GM12878 (cell line): ENCODE results near the gene DCLRE1C. TPM values are rescaled to one million over a fixed set of nuclear protein-coding genes. Genes with fewer than 3 reads are reported as not detected.

ENCODE experiments used
- ATAC-seq: fragments of 200-7000 bp; cut with Tn5 transposase; 3 replicates; pipeline ENCODE4 v1.9.1; 2020; ENCODE audit warnings: mild to moderate bottlenecking, moderate library complexity
- BruUV-seq: library from RNA; stranded (reverse); fragments of 400-500 nt; replicated peaks from 2 replicates; lab custom pipeline; 2021; lab: Mats Ljungman, UMichigan
- CTCF ChIA-PET: fragments of 300-600 bp; sonication (Branson Sonifier 250); formaldehyde crosslinking; extraction: SDS; loops from one replicate; lab custom pipeline; 2021; ENCODE audit warnings: inconsistent platforms; lab: Yijun Ruan, JAX
- POLR2A ChIA-PET: fragments of 350-600 bp; formaldehyde crosslinking; extraction: SDS; loops from one replicate; lab custom pipeline; 2021; ENCODE audit warnings: inconsistent platforms; lab: Charles Lee
- RAD21 ChIA-PET: fragments of 300-600 bp; sonication (Branson Sonifier 250); formaldehyde crosslinking; loops from one replicate; lab custom pipeline; 2023; ENCODE audit warnings: antibody characterized with exemption; ENCODE audit not compliant: unreplicated experiment; lab: Charles Lee
- SMC1A ChIA-PET: fragments of 300-600 bp; sonication (Branson Sonifier 250); formaldehyde crosslinking; loops from one replicate; lab custom pipeline; 2023; ENCODE audit not compliant: unreplicated experiment, uncharacterized antibody; lab: Charles Lee
- DNase-seq: peaks from one replicate; pipeline ENCODE4 v3.0.0-alpha.2; 2011; ENCODE audit warnings: low read depth, low spot score
- FAIRE-seq: peaks from 3 replicates; lab custom pipeline; 2011; peaks lifted over from hg19 to GRCh38; lab: Jason Lieb, UNC
- H2AFZ ChIP-seq: 2 replicates; pipeline ENCODE4 v1.6.0; 2011; ENCODE audit warnings: low read depth, low read length, control low read depth; ENCODE audit not compliant: control insufficient read depth
- H3K27ac ChIP-seq: 2 replicates; pipeline ENCODE4 v1.5.1; 2011; ENCODE audit warnings: control low read depth; ENCODE audit not compliant: control insufficient read depth, insufficient read depth
- H3K27me3 ChIP-seq, 2 experiments: replicated peaks in 1 of 2; 2 replicates each; pipeline versions ENCODE4 v1.6.0 to v1.6.1; 2011; ENCODE audit warnings: low read length in 1 of 2; ENCODE audit not compliant: control insufficient read depth in 2 of 2, insufficient read depth in 2 of 2
- H3K36me3 ChIP-seq, 2 experiments: 2 replicates each; pipeline ENCODE4 v1.5.1; 2011; ENCODE audit warnings: low read length in 1 of 2; ENCODE audit not compliant: control insufficient read depth in 2 of 2, insufficient read depth in 2 of 2
- H3K4me1 ChIP-seq: 2 replicates; pipeline ENCODE4 v1.6.1; 2011; ENCODE audit warnings: mild to moderate bottlenecking, low read length, moderate library complexity, mixed read lengths; ENCODE audit not compliant: control insufficient read depth, insufficient read depth
- H3K4me2 ChIP-seq: 2 replicates; pipeline ENCODE4 v1.6.0; 2011; ENCODE audit warnings: control low read depth; ENCODE audit not compliant: control insufficient read depth, insufficient read depth
- H3K4me3 ChIP-seq: fragments of 200-600 bp; sonication (generic); 2 replicates; pipeline ENCODE4 v1.5.1; 2016
- H3K79me2 ChIP-seq: 2 replicates; pipeline ENCODE4 v1.6.0; 2011; ENCODE audit warnings: low read length; ENCODE audit not compliant: control insufficient read depth, insufficient read depth
- H3K9ac ChIP-seq: 2 replicates; pipeline ENCODE4 v1.8.0; 2011; ENCODE audit warnings: low read length, control low read depth, mixed read lengths; ENCODE audit not compliant: control insufficient read depth, insufficient read depth
- H3K9me3 ChIP-seq: replicated peaks from 3 replicates; pipeline ENCODE4 v1.5.1; 2011; ENCODE audit warnings: mild to moderate bottlenecking, low read length; ENCODE audit not compliant: control insufficient read depth, insufficient read depth
- H4K20me1 ChIP-seq: 2 replicates; pipeline ENCODE4 v1.6.0; 2011; ENCODE audit not compliant: control insufficient read depth, insufficient read depth
- CBX5 ChIP-seq: sonication (generic); IDR thresholded peaks from 2 replicates; pipeline ENCODE4 v1.6.1; 2016; ENCODE audit warnings: low read depth, moderate library complexity, mild to moderate bottlenecking, inconsistent platforms
- GATAD2B ChIP-seq: fragments of 450-650 bp; conservative IDR thresholded peaks from 2 replicates; pipeline ENCODE4 v1.6.1; 2017; ENCODE audit warnings: low read depth, mild to moderate bottlenecking, moderate library complexity
- KDM1A ChIP-seq: fragments of 200-600 bp; sonication (generic); IDR thresholded peaks from 2 replicates; pipeline ENCODE4 v1.6.1; 2016; ENCODE audit warnings: borderline replicate concordance
- POU2F2 ChIP-seq: IDR thresholded peaks from 3 replicates; pipeline ENCODE4 v1.6.1; 2011; ENCODE audit warnings: low read depth, mild to moderate bottlenecking, low read length, borderline replicate concordance
- RB1 ChIP-seq: fragments of 450-650 bp; formaldehyde crosslinking; IDR thresholded peaks from 2 replicates; pipeline ENCODE4 v1.6.1; 2017; ENCODE audit warnings: mild to moderate bottlenecking, borderline replicate concordance
- SMARCA5 ChIP-seq: fragments of 450-650 bp; IDR thresholded peaks from 2 replicates; pipeline ENCODE4 v1.6.1; 2017; ENCODE audit warnings: mild to moderate bottlenecking
- SRF ChIP-seq, 2 experiments: IDR thresholded peaks; 2 replicates each; pipeline ENCODE4 v1.6.1; 2011; ENCODE audit warnings: low read depth in 2 of 2, low read length in 2 of 2, mild to moderate bottlenecking in 1 of 2, moderate library complexity in 1 of 2
- TBL1XR1 ChIP-seq: IDR thresholded peaks from 2 replicates; pipeline ENCODE4 v1.6.1; 2012; ENCODE audit warnings: low read depth, low read length, improper control_type of control experiment
- TCF3 ChIP-seq: IDR thresholded peaks from 2 replicates; pipeline ENCODE4 v1.6.1; 2012; ENCODE audit warnings: low read depth, mild to moderate bottlenecking, low read length, borderline replicate concordance; ENCODE audit not compliant: insufficient read depth
- WRNIP1 ChIP-seq: IDR thresholded peaks from 2 replicates; pipeline ENCODE4 v1.6.1; 2011; ENCODE audit warnings: low read depth, low read length, improper control_type of control experiment, borderline replicate concordance
- ZNF24 ChIP-seq: fragments of 450-650 bp; IDR thresholded peaks from 2 replicates; pipeline ENCODE4 v1.6.1; 2017; ENCODE audit warnings: antibody characterized with exemption, mild to moderate bottlenecking
- WGBS: methylation state at CpG from one replicate; pipeline ENCODE4 v1.1.6; 2016; ENCODE audit warnings: low lambda C conversion rate; ENCODE audit not compliant: insufficient replicate concordance, insufficient coverage; ENCODE audit errors: missing lambda C conversion rate; 5-methylcytosine and 5-hydroxymethylcytosine counted together
- in situ Hi-C: fragments of 300-500 bp; cut with MboI; formaldehyde crosslinking; loops from 9 replicates; pipeline ENCODE4 v1.14.3; 2018; ENCODE audit warnings: mixed read lengths
- intact Hi-C: fragments of 100-400 bp; cut with micrococcal nuclease; formaldehyde crosslinking; loops from one replicate; pipeline ENCODE4 v1.14.2; 2022; ENCODE audit not compliant: unreplicated experiment
- polyA plus RNA-seq, 11 experiments: library from polyadenylated mRNA; depleted of rRNA in 4 of 11; unstranded in 6 of 11; stranded (reverse) in 5 of 11; fragments of >200 nt; fragmentation: Nextera tagmentation in 4 of 11; fragmentation: Illumina TruSeq in 1 of 11; extraction: Ambion mirVana in 4 of 11; extraction: Trizol in 1 of 11; gene quantifications; 1 replicate in 1 of 11; 2 replicates in 10 of 11; pipeline versions ENCODE4 v1.2.1 to v1.2.3, GENCODE V29; 2011 to 2016; ENCODE audit warnings: inconsistent platforms in 2 of 11, missing spikeins in 2 of 11, low read depth in 1 of 11
- total RNA-seq, 4 experiments: library from RNA; depleted of rRNA in 3 of 4; stranded (reverse); fragments of >200 nt in 3 of 4; fragmentation: Illumina TruSeq in 1 of 4; extraction: Trizol in 1 of 4; gene quantifications; 2 replicates each; pipeline versions ENCODE4 v1.2.1 to v1.2.3, GENCODE V29; 2013 to 2021

Gene DCLRE1C
- total and polyA plus RNA-seq, 10 of the 15 experiments (the other 5 are each of a cell fraction or from before 2014, with no cell fraction given): 15.7 to 43.4 (median 26.0) TPM

- Histone ChIP-seq H3K27ac (no peak overlapping the region), H3K27me3 (no peaks in the 10 kb centered on the region), H2AFZ (no peak overlapping the region), H3K9me3 (no peaks in the 10 kb centered on the region), H4K20me1 (no peaks in the 10 kb centered on the region), H3K4me3 (no peak overlapping the region), H3K4me2 (no peak overlapping the region), H3K36me3 (peaks cover 0 to 2% of the 10 kb centered on the region in 2 experiments; a peak in 2 of 4 replicates), H3K79me2 (peaks cover 54% of the 10 kb centered on the region), H3K4me1 (no peaks in the 10 kb centered on the region), H3K9ac (no peak overlapping the region)
- no TSS peak for BruUV-seq
- intact Hi-C loops: no loop called here
- DNase-seq (no peak), ATAC-seq (no peak), FAIRE-seq (no peak)
- ChIA-PET RAD21 (no interaction called here), CTCF (interaction anchor here (1.2 to 3.0 kb wide), 4 partner anchors 12 to 83 kb away, joined by 3 to 31 read pairs (median 10); partner anchors contain the start of genes CDNF, HSPA14 and MSANTD7), POLR2A (no interaction called here), SMC1A (interaction anchor here (1.6 to 2.5 kb wide), 2 partner anchors 12 to 382 kb away, joined by 3 to 6 read pairs; no protein-coding TSS in a partner anchor)
- in situ Hi-C loops: no loop called here
- no peak for TF ChIP-seq WRNIP1
- no peak for TF ChIP-seq CBX5
- TF ChIP-seq SRF (IDR thresholded peaks at IDR 0.05; ENCODE audit: low read depth in 2 of 2, low read length in 2 of 2): no peak
- TF ChIP-seq TBL1XR1: no peak
- TF ChIP-seq KDM1A: no peak
- TF ChIP-seq SMARCA5: no peak
- TF ChIP-seq TCF3: no peak
- no peak for TF ChIP-seq POU2F2
- TF ChIP-seq ZNF24: no peak
- TF ChIP-seq GATAD2B: no peak
- no peak for TF ChIP-seq RB1
- WGBS: 95% methylated on average over 1 of the region's 1 CpG
These were observed 62.7 kb downstream of the DCLRE1C start for GRCh38 chr10:14891151-14891550.
